Adrenal gland (tissue), 5 donors: ENCODE data around the gene RBX1.

Source experiments
- POLR2A ChIP-seq, 2 donors: fragments of 450-650 bp; IDR thresholded peaks; one replicate each; pipeline ENCODE4 v1.6.1; 2017; ENCODE audit warnings: antibody characterized with exemption in 2 of 2, mild to moderate bottlenecking in 2 of 2, moderate library complexity in 1 of 2
- TF ChIP-seq, protein P1 (sequence below), 6 experiments: fragments of 450-650 bp in 4 of 6; fragments of 200-600 bp in 2 of 6; sonication (generic) in 1 of 6; IDR thresholded peaks; 1 replicate in 5 of 6; 2 replicates in 1 of 6; pipeline versions ENCODE4 v1.5.1 to v1.8.0; 2016 to 2021; ENCODE audit warnings: antibody characterized with exemption in 6 of 6, mild to moderate bottlenecking in 2 of 6, moderate library complexity in 1 of 6
- donor health status: DM: no; HTN: no; CAD: no.

GRCh38 chr22:41009222-41009948 is 58.2 kb downstream of the RBX1 start:
- TF ChIP-seq, protein P1, sequence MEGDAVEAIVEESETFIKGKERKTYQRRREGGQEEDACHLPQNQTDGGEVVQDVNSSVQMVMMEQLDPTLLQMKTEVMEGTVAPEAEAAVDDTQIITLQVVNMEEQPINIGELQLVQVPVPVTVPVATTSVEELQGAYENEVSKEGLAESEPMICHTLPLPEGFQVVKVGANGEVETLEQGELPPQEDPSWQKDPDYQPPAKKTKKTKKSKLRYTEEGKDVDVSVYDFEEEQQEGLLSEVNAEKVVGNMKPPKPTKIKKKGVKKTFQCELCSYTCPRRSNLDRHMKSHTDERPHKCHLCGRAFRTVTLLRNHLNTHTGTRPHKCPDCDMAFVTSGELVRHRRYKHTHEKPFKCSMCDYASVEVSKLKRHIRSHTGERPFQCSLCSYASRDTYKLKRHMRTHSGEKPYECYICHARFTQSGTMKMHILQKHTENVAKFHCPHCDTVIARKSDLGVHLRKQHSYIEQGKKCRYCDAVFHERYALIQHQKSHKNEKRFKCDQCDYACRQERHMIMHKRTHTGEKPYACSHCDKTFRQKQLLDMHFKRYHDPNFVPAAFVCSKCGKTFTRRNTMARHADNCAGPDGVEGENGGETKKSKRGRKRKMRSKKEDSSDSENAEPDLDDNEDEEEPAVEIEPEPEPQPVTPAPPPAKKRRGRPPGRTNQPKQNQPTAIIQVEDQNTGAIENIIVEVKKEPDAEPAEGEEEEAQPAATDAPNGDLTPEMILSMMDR (IDR thresholded peaks at IDR 0.05) = no peak
- no peak for TF ChIP-seq POLR2A (IDR thresholded peaks at IDR 0.05)
